Right lung (tissue), 5 donors: ENCODE measurements around the gene DNAJA4. TPM values are rescaled to one million over a fixed set of nuclear protein-coding genes. Genes with fewer than 3 reads are reported as not detected.

ENCODE experiments used
- DNase-seq, 2 donors: peaks; one replicate each; pipeline ENCODE4 v3.0.0-alpha.2; 2013
- polyA plus RNA-seq, 5 donors: library from polyadenylated mRNA; unstranded; fragments of 120-200 nt; gene quantifications; one replicate each; pipeline versions ENCODE4 v1.2.1 to v1.2.3, GENCODE V29; 2013; ENCODE audit warnings: inconsistent platforms in 1 of 5, low replicate concordance in 1 of 5; ENCODE audit not compliant: insufficient read length in 5 of 5, insufficient read depth in 1 of 5

DNAJA4 gene
- polyA plus RNA-seq, 5 donors = 33.8 to 48.0 (median 39.5) TPM

GRCh38 chr15:78314181-78314581 is 49.8 kb downstream of the DNAJA4 start:
- no peak for DNase-seq

GRCh38 chr15:78315686-78316282 is 51.4 kb downstream of the DNAJA4 start:
- DNase-seq = no peak

GRCh38 chr15:78316283-78317083 is 52.1 kb downstream of the DNAJA4 start:
- DNase-seq = no peak

- DNase-seq = no peak
These were observed 52.9 kb downstream of the DNAJA4 start for GRCh38 chr15:78317145-78317836.

GRCh38 chr15:78319588-78319987 is 55.2 kb downstream of the DNAJA4 start:
- no peak for DNase-seq

- DNase-seq = no peak
These were observed 55.8 kb downstream of the DNAJA4 start for GRCh38 chr15:78320183-78320582.

- DNase-seq = no peak
These were observed 56.7 kb downstream of the DNAJA4 start for GRCh38 chr15:78321041-78321570.

- DNase-seq = no peak
These were observed 57.4 kb downstream of the DNAJA4 start for GRCh38 chr15:78321786-78322185.

- no peak for DNase-seq
These were observed 57.9 kb downstream of the DNAJA4 start for GRCh38 chr15:78322243-78322642.

- no peak for DNase-seq
These were observed 58.6 kb downstream of the DNAJA4 start for GRCh38 chr15:78322724-78323521.

GRCh38 chr15:78323693-78324092 is 59.3 kb downstream of the DNAJA4 start:
- no peak for DNase-seq

- DNase-seq = no peak
These were observed 59.8 kb downstream of the DNAJA4 start for GRCh38 chr15:78324144-78324543.

- no peak for DNase-seq
These were observed 60.9 kb downstream of the DNAJA4 start for GRCh38 chr15:78325092-78325843.

- DNase-seq = no peak
These were observed 63.1 kb downstream of the DNAJA4 start for GRCh38 chr15:78327466-78327865.

- no peak for DNase-seq
These were observed 65.3 kb downstream of the DNAJA4 start for GRCh38 chr15:78329625-78330024.

Other genes starting within 250 kb of the DNAJA4 start
- gene TBC1D2B, start 186.9 kb upstream of the DNAJA4 start, polyA plus RNA-seq = 10 to 100 TPM; 39.5 to 48.7 (median 40.9) TPM
- under 1 TPM; 0.36 to 0.90 (median 0.48) TPM for gene SH2D7, start 172.0 kb upstream of the DNAJA4 start, polyA plus RNA-seq
- 10 to 100 TPM; 21.3 to 32.5 (median 29.1) TPM for gene CIB2, start 133.1 kb upstream of the DNAJA4 start, polyA plus RNA-seq
- gene IDH3A, start 115.2 kb upstream of the DNAJA4 start, polyA plus RNA-seq = 10 to 100 TPM; 35.0 to 47.6 (median 44.0) TPM
- gene ACSBG1, start 30.0 kb upstream of the DNAJA4 start, polyA plus RNA-seq = 1 to 10 TPM in 1 of 5 donors, under 1 TPM in 4; 0.51 to 1.2 (median 0.82) TPM
- 100 to 1,000 TPM in 4 of 5 donors, 10 to 100 TPM in 1; 97.0 to 123 (median 114) TPM for gene SKIC8, start 35.0 kb downstream of the DNAJA4 start, polyA plus RNA-seq
- 1 to 10 TPM in 1 of 5 donors, under 1 TPM in 3, not detected in 1; 0.47 to 2.6 (median 0.75) TPM for gene CRABP1, start 75.8 kb downstream of the DNAJA4 start, polyA plus RNA-seq
- 10 to 100 TPM; 45.2 to 83.6 (median 71.8) TPM for gene IREB2, start 173.7 kb downstream of the DNAJA4 start, polyA plus RNA-seq
- 1 to 10 TPM; 4.3 to 6.9 (median 6.1) TPM for gene HYKK, start 243.0 kb downstream of the DNAJA4 start, polyA plus RNA-seq